HG02938 (cell line): ENCODE data around the gene ATP6V0A1.
"Not testable (repeated sequence)": the region's sequence is repeated elsewhere in the genome, so short reads cannot be mapped to it uniquely, and the experiment has no call there.

Source experiments
- ATAC-seq: cut with Tn5 transposase; IDR thresholded peaks from one replicate; pipeline ENCODE4 v1.9.1; 2021; ENCODE audit warnings: mild to moderate bottlenecking, moderate library complexity; ENCODE audit not compliant: unreplicated experiment

The ATP6V0A1 gene

GRCh38 chr17:42458497-42459255, at the start of gene ATP6V0A1:
ATP6V0A1 (plus strand) TSS chr17:42458878; CDS start chr17:42460895, 2,017 bp downstream.
- ATAC-seq = peak; percentile 60

- no peak for ATAC-seq
Observed at GRCh38 chr17:42409523-42410318, 49.0 kb upstream of the ATP6V0A1 start.

GRCh38 chr17:42410319-42410685, 48.4 kb upstream of the ATP6V0A1 start:
- no peak for ATAC-seq

GRCh38 chr17:42411361-42411760, 47.3 kb upstream of the ATP6V0A1 start:
- no peak for ATAC-seq

- ATAC-seq = no peak
Observed at GRCh38 chr17:42411905-42412679, 46.6 kb upstream of the ATP6V0A1 start.

GRCh38 chr17:42413464-42414040, 45.1 kb upstream of the ATP6V0A1 start:
- ATAC-seq = no peak

- no peak for ATAC-seq
Observed at GRCh38 chr17:42414704-42415409, 43.8 kb upstream of the ATP6V0A1 start.

- not testable (repeated sequence) for ATAC-seq
Observed at GRCh38 chr17:42417981-42418380, 40.7 kb upstream of the ATP6V0A1 start.

- ATAC-seq = no peak
Observed at GRCh38 chr17:42421136-42421506, 37.6 kb upstream of the ATP6V0A1 start.

- ATAC-seq = no peak
Observed at GRCh38 chr17:42421507-42422338, 37.0 kb upstream of the ATP6V0A1 start.

- no peak for ATAC-seq
Observed at GRCh38 chr17:42422412-42422957, 36.2 kb upstream of the ATP6V0A1 start.

- no peak for ATAC-seq
Observed at GRCh38 chr17:42422958-42423712, 35.5 kb upstream of the ATP6V0A1 start, which contains the start of gene CAVIN1. CAVIN1 (minus strand) TSS chr17:42423256; CDS start chr17:42423097, 159 bp downstream.

- no peak for ATAC-seq
Observed at GRCh38 chr17:42423766-42424165, 34.9 kb upstream of the ATP6V0A1 start.

- ATAC-seq = no peak
Observed at GRCh38 chr17:42424991-42425610, 33.6 kb upstream of the ATP6V0A1 start.

GRCh38 chr17:42428141-42428944, 30.3 kb upstream of the ATP6V0A1 start:
- no peak for ATAC-seq

GRCh38 chr17:42429726-42430447, 28.8 kb upstream of the ATP6V0A1 start:
- no peak for ATAC-seq
